HCT116 (cell line): ENCODE data around the gene GPR107. TPM values are rescaled to one million over a fixed set of nuclear protein-coding genes. Genes with fewer than 3 reads are reported as not detected.
A peak's percentile ranks its signal among the peaks of the same experiment; 100 is the strongest.

Source experiments
- ATAC-seq: fragments of 200-7000 bp; cut with Tn5 transposase; 2 replicates; pipeline ENCODE4 v1.9.1; 2020; ENCODE audit warnings: mild to moderate bottlenecking, moderate library complexity
- BruUV-seq: library from RNA; stranded (reverse); fragments of 400-500 nt; replicated peaks from 2 replicates; lab custom pipeline; 2021; lab: Mats Ljungman, UMichigan
- CTCF ChIA-PET: fragments of 300-600 bp; sonication (Branson Sonifier 250); formaldehyde crosslinking; loops from one replicate; lab custom pipeline; 2021; ENCODE audit warnings: antibody characterized with exemption; lab: Charles Lee
- POLR2A ChIA-PET: fragments of 300-600, 350-600 bp; sonication (Branson Sonifier 250); formaldehyde crosslinking; loops from one replicate; lab custom pipeline; 2021; ENCODE audit warnings: antibody characterized with exemption; lab: Charles Lee
- RAD21 ChIA-PET, 2 experiments: fragments of 300-600 bp; sonication (Branson Sonifier 250); formaldehyde crosslinking; loops; one replicate each; lab custom pipeline; 2023; ENCODE audit warnings: low total read pairs in 2 of 2; ENCODE audit not compliant: uncharacterized antibody in 2 of 2, unreplicated experiment in 2 of 2, low non-redundant PET in 1 of 2; lab: Charles Lee
- DNase-seq: peaks from one replicate; pipeline ENCODE4 v3.0.0-alpha.2; 2010; ENCODE audit warnings: low read depth, low spot score
- H2AFZ ChIP-seq: fragments of 200-600 bp; shearing (Covaris generic), sonication (generic); 2 replicates; pipeline ENCODE4 v1.6.1; 2017; ENCODE audit warnings: low read depth, mixed run types, mixed read lengths, antibody characterized with exemption, low read length; ENCODE audit not compliant: poor library complexity, severe bottlenecking
- H3K27ac ChIP-seq: 2 replicates; pipeline ENCODE4 v1.5.1; 2012; ENCODE audit warnings: low read depth, low read length
- H3K27me3 ChIP-seq: fragments of 200-600 bp; sonication (generic); 2 replicates; pipeline ENCODE4 v1.6.1; 2016; ENCODE audit warnings: mixed run types, low read length, mixed read lengths; ENCODE audit not compliant: insufficient read depth
- H3K36me3 ChIP-seq, 2 experiments: fragments of 200-500 bp in 1 of 2; fragments of 200-600 bp in 1 of 2; sonication (Bioruptor generic) in 1 of 2; sonication (generic) in 1 of 2; 2 replicates each; pipeline versions ENCODE4 v1.5.1 to v1.6.1; 2014 to 2016; ENCODE audit warnings: low read length in 2 of 2, inconsistent platforms in 1 of 2, mixed read lengths in 1 of 2, mixed run types in 1 of 2; ENCODE audit not compliant: insufficient read depth in 2 of 2, control insufficient read depth in 1 of 2
- H3K4me1 ChIP-seq, 2 experiments: fragments of 200-600 bp in 1 of 2; sonication (generic) in 1 of 2; 2 replicates each; pipeline versions ENCODE4 v1.5.1 to v1.6.1; 2012 to 2017; ENCODE audit warnings: low read length in 2 of 2, inconsistent platforms in 1 of 2, mild to moderate bottlenecking in 1 of 2, mixed read lengths in 1 of 2, mixed run types in 1 of 2, moderate library complexity in 1 of 2; ENCODE audit not compliant: insufficient read depth in 2 of 2, control insufficient read depth in 1 of 2
- H3K4me2 ChIP-seq: fragments of 200-600 bp; sonication (generic); 2 replicates; pipeline ENCODE4 v1.6.1; 2017; ENCODE audit warnings: mixed run types, low read length, mixed read lengths
- H3K4me3 ChIP-seq, 2 experiments: fragments of 200-600 bp in 1 of 2; sonication (generic) in 1 of 2; replicated peaks in 1 of 2; 2 replicates each; pipeline ENCODE4 v1.5.1; 2011 to 2016; ENCODE audit warnings: low read length in 2 of 2, control low read depth in 1 of 2, low read depth in 1 of 2, mild to moderate bottlenecking in 1 of 2, mixed read lengths in 1 of 2, mixed run types in 1 of 2
- H3K79me2 ChIP-seq: fragments of 200-600 bp; sonication (generic); 2 replicates; pipeline ENCODE4 v1.6.1; 2017; ENCODE audit warnings: mild to moderate bottlenecking, mixed run types, low read length, moderate library complexity, mixed read lengths; ENCODE audit not compliant: insufficient read depth
- H3K9ac ChIP-seq: fragments of 200-600 bp; sonication (generic); 2 replicates; pipeline ENCODE4 v1.6.1; 2016; ENCODE audit warnings: low read length, mixed read lengths
- H3K9me2 ChIP-seq: fragments of 200-600 bp; sonication (generic), shearing (Covaris generic); 2 replicates; pipeline ENCODE4 v1.6.1; 2017; ENCODE audit warnings: mixed run types, mild to moderate bottlenecking, moderate library complexity; ENCODE audit not compliant: insufficient read depth
- H3K9me3 ChIP-seq, 2 experiments: fragments of 200-500 bp in 1 of 2; fragments of 200-600 bp in 1 of 2; sonication (Bioruptor generic) in 1 of 2; sonication (generic) in 1 of 2; 2 replicates each; pipeline ENCODE4 v1.6.1; 2014 to 2017; ENCODE audit warnings: low read length in 2 of 2, mixed read lengths in 2 of 2, inconsistent platforms in 1 of 2, low read depth in 1 of 2, mild to moderate bottlenecking in 1 of 2, mixed run types in 1 of 2, moderate library complexity in 1 of 2; ENCODE audit not compliant: control insufficient read depth in 1 of 2, insufficient read depth in 1 of 2
- H4K20me1 ChIP-seq: fragments of 200-600 bp; sonication (generic), shearing (Covaris generic); 2 replicates; pipeline ENCODE4 v1.6.1; 2017; ENCODE audit warnings: mixed run types, mild to moderate bottlenecking, moderate library complexity; ENCODE audit not compliant: insufficient read depth
- CBX3 ChIP-seq: IDR thresholded peaks from 2 replicates; pipeline ENCODE4 v1.6.1; 2012; ENCODE audit warnings: low read depth
- EZH2 ChIP-seq: fragments of 200-600 bp; sonication (generic); IDR thresholded peaks from 2 replicates; pipeline ENCODE4 v1.6.1; 2017; ENCODE audit warnings: antibody characterized with exemption, mixed run types
- EZH2phosphoT487 ChIP-seq: fragments of 200-600 bp; IDR thresholded peaks from 2 replicates; pipeline ENCODE4 v1.6.1; 2018; ENCODE audit warnings: antibody characterized with exemption, borderline replicate concordance
- MAX ChIP-seq: IDR thresholded peaks from 2 replicates; pipeline ENCODE4 v1.6.1; 2012
- POLR2A ChIP-seq: IDR thresholded peaks from 2 replicates; pipeline ENCODE4 v1.7.0; 2011; ENCODE audit warnings: borderline replicate concordance; ENCODE audit not compliant: insufficient read depth, insufficient read length; ENCODE audit errors: extremely low read depth
- POLR2AphosphoS5 ChIP-seq: IDR thresholded peaks from 2 replicates; pipeline ENCODE4 v1.6.1; 2011; ENCODE audit warnings: mild to moderate bottlenecking, low read depth, low read length, moderate library complexity
- SIN3A ChIP-seq: IDR thresholded peaks from 2 replicates; pipeline ENCODE4 v1.6.1; 2012; ENCODE audit warnings: low read depth
- SP1 ChIP-seq: IDR thresholded peaks from 2 replicates; pipeline ENCODE4 v1.6.1; 2012; ENCODE audit warnings: low read depth
- SRF ChIP-seq: IDR thresholded peaks from 2 replicates; pipeline ENCODE4 v1.6.1; 2012; ENCODE audit warnings: low read depth
- YY1 ChIP-seq: IDR thresholded peaks from 2 replicates; pipeline ENCODE4 v1.6.1; 2011; ENCODE audit warnings: low read length, low read depth, moderate library complexity, mild to moderate bottlenecking; ENCODE audit not compliant: insufficient replicate concordance; ENCODE audit errors: extremely low read depth
- ZFX ChIP-seq: fragments of 450-650 bp; IDR thresholded peaks from 2 replicates; pipeline ENCODE4 v1.6.1; 2017
- intact Hi-C: fragments of 100-400 bp; cut with micrococcal nuclease; formaldehyde crosslinking; loops from 2 replicates; pipeline ENCODE4 v1.10.0; 2022
- total RNA-seq: library from RNA; stranded (reverse); gene quantifications from one replicate; pipeline ENCODE4 v1.2.1, GENCODE V29; 2021; ENCODE audit not compliant: unreplicated experiment

GPR107 gene
- total RNA-seq, 1 experiment from 2014 or later, result 32.5 TPM

DNA sequence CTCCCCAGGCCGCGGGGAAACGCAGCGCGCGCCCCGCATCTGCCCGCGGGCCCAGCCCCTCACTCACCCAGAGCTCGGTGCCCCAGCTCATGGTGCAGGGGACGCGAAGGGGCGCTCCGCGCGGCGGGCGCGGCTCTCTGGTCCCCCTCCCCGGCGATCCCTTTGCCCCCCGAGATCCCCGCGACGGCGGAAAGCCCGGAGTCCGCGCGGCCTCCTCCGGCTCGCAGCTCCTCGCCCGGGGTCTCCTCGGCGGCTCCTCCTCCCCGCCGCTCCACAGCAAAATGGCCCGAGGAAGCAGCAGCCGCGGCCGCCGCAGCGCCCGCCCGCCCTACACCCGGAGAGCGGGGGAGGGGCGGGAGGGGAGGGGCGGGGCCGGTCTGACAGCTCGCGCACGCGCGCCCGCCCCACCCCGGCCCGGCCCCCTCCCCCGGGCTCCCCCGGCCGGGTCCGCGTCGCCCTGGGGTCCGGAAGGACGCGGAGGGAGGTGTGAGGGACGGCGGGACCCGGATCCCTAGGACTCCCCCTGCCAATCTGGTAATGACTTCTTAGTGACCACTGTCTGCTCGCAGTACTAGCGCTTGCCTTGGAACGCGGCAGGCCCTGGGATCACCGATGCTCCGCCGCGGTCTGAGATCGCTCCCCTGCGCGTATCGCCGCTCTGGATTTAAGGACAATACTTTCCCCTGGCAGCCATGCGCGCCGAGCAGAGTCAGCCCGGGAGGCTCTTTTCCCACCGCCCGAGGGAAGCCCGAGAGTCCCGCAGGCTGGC, 10.6 kb upstream of the GPR107 start, which contains the start of gene FNBP1:
TSS of gene FNBP1 (minus strand) at position 305 of the 769 bp plus-strand sequence. CDS start at position 91, 214 bp downstream.
- H3K36me3 ChIP-seq, result no peaks in the 10 kb centered on the region
- no peaks in the 10 kb centered on the region for H3K27me3 ChIP-seq
- no peaks in the 10 kb centered on the region for H4K20me1 ChIP-seq
- CTCF ChIA-PET, result interaction anchor here (0.7 kb wide), 1 partner anchor 10 kb away, joined by 3 read pairs; the partner anchor contains the start of gene GPR107
- H3K9me2 ChIP-seq, result no peaks in the 10 kb centered on the region
- intact Hi-C loops, result no loop called here
- peak within 1 kb of the TSS; percentile 74 for H3K9ac ChIP-seq
- DNase-seq (no peak), ATAC-seq (peak; percentile 84)
- H3K4me3 ChIP-seq, result peak within 1 kb of the TSS; percentile 79 to 86
- peak within 1 kb of the TSS; percentile 64; the same call in 1 of the 2 replicates for H3K27ac ChIP-seq
- RAD21 ChIA-PET, result interaction anchor here (0.6 to 0.9 kb wide), 3 partner anchors 132 to 191 kb away, joined by 3 to 4 read pairs (median 3); no protein-coding TSS in a partner anchor
- H2AFZ ChIP-seq, result peak within 1 kb of the TSS; percentile 33
- H3K9me3 ChIP-seq, result no peaks in the 10 kb centered on the region
- no peak for TF ChIP-seq SP1
- peak; percentile 76 for TF ChIP-seq POLR2AphosphoS5
- TF ChIP-seq SRF, result no peak
- peak; percentile 65 for TF ChIP-seq YY1
- TF ChIP-seq ZFX, result peak; percentile 65
- TF ChIP-seq SIN3A, result peak; percentile 75
- no peak for TF ChIP-seq EZH2
- no peak for TF ChIP-seq CBX3
- TF ChIP-seq POLR2A, result peak; percentile 48
- TF ChIP-seq MAX, result peak; percentile 30; the same call in 1 of the 2 replicates
- TF ChIP-seq EZH2phosphoT487, result no peak
- BruUV-seq, result no TSS peak
- POLR2A ChIA-PET, result interaction anchor here (2.7 kb wide), 1 partner anchor 10 kb away, joined by 7 read pairs; the partner anchor contains the start of gene GPR107
- H3K4me2 ChIP-seq, result peak within 1 kb of the TSS; percentile 83
- peaks cover 21% of the 10 kb centered on the region for H3K79me2 ChIP-seq
- peaks cover 0 to 16% of the 10 kb centered on the region in 2 experiments; a peak in 3 of 4 replicates for H3K4me1 ChIP-seq
